Epithelial cell of esophagus (primary cell): ENCODE results near the gene LARP6.
"Not testable (repeated sequence)": the region's sequence is repeated elsewhere in the genome, so short reads cannot be mapped to it uniquely, and the experiment has no call there.

ENCODE experiments used
- DNase-seq: peaks from one replicate; pipeline ENCODE4 v3.0.0; 2010; ENCODE audit warnings: low read depth
- H3K4me3 ChIP-seq: 2 replicates; pipeline ENCODE4 v1.5.1; 2011; ENCODE audit warnings: mild to moderate bottlenecking, low read length, control low read depth
- TF ChIP-seq, protein P1 (sequence below): IDR thresholded peaks from 2 replicates; pipeline ENCODE4 v1.5.1; 2011; ENCODE audit warnings: low read depth, mild to moderate bottlenecking, low read length, control low read depth, inconsistent platforms; ENCODE audit not compliant: insufficient read depth; ENCODE audit errors: missing control alignments

Gene LARP6

DNA sequence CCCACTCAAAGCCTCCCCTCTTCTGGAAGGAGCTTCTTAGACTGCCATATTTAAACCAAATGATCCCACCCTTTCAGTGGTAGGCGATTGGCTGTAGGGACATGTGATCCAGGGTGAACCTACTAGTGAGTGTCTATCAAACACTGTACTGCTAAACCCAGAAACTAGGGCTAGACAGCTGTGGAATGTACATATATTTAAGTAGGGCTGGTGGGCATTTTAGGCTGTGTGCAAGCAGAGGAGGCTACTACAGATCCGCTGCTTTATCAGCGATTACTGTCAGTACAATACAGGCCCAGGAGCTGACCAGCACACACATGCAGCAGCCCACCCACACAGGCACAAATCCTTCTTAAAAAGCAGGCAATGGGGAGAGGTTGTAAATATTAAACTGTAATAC is 15.4 kb upstream of the LARP6 start:
- H3K4me3 ChIP-seq, result no peak overlapping the region
- TF ChIP-seq, protein P1, sequence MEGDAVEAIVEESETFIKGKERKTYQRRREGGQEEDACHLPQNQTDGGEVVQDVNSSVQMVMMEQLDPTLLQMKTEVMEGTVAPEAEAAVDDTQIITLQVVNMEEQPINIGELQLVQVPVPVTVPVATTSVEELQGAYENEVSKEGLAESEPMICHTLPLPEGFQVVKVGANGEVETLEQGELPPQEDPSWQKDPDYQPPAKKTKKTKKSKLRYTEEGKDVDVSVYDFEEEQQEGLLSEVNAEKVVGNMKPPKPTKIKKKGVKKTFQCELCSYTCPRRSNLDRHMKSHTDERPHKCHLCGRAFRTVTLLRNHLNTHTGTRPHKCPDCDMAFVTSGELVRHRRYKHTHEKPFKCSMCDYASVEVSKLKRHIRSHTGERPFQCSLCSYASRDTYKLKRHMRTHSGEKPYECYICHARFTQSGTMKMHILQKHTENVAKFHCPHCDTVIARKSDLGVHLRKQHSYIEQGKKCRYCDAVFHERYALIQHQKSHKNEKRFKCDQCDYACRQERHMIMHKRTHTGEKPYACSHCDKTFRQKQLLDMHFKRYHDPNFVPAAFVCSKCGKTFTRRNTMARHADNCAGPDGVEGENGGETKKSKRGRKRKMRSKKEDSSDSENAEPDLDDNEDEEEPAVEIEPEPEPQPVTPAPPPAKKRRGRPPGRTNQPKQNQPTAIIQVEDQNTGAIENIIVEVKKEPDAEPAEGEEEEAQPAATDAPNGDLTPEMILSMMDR, result no peak
- DNase-seq, result no peak

DNA sequence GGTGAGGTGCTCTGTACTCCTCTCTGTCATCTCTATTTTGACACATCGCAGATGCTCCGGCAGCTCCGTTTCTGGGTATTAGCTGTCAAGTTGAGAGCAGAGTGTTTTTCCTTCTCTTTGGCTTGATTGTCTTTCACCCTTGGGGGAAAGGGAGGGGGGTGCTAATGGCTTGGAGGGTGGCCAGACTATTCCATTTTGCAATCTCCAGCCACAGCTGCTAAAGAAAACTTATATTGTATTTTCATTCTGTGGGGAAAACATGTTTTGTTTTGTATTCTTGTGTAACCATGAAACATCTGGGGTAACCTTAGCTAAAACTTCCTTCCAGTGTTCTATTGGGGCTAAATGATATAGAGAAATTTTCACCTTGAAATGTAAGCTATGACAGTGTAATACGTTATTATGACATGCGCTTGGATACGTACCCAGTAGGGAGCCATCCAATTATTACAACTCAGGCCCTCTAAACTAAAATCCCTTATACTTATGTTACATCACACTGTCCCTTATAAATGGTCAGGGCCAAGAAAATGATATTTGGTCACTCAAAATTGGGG is 14.0 kb upstream of the LARP6 start:
- no peak overlapping the region for H3K4me3 ChIP-seq
- peak; percentile 23 for DNase-seq
- TF ChIP-seq, protein P1, result no peak

DNA sequence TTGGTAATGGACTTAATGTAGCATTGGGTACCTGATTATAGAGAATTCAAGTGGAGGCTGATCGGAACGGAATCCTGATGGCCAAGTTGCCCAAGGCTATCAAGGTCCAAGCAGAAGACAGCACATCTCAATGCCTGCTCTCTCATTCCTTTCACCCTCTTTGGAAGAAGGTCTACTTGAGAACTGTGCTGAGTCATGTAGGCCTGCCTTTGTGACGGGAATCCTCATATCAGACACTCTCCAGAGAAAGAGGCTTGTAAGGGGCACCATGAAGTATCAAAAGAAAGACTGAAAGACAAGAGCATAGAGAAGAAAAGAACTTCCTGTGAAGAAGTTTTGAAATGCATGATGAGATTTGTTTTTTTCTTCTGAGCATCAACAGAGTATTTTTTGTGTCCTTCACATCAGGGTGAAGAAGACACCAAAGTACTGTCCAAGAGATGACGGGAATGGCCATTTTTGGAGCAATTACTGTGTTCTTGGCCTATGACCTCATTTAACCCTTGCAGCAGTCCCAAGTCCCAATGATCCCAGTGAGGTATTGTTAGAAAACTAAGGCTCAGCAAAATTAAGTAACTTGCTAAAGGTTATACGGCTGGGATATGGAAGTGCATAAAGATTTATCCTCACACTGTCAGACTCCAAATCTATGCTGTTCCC is 13.2 kb upstream of the LARP6 start:
- TF ChIP-seq, protein P1, result no peak
- DNase-seq, result no peak
- no peak overlapping the region for H3K4me3 ChIP-seq

DNA sequence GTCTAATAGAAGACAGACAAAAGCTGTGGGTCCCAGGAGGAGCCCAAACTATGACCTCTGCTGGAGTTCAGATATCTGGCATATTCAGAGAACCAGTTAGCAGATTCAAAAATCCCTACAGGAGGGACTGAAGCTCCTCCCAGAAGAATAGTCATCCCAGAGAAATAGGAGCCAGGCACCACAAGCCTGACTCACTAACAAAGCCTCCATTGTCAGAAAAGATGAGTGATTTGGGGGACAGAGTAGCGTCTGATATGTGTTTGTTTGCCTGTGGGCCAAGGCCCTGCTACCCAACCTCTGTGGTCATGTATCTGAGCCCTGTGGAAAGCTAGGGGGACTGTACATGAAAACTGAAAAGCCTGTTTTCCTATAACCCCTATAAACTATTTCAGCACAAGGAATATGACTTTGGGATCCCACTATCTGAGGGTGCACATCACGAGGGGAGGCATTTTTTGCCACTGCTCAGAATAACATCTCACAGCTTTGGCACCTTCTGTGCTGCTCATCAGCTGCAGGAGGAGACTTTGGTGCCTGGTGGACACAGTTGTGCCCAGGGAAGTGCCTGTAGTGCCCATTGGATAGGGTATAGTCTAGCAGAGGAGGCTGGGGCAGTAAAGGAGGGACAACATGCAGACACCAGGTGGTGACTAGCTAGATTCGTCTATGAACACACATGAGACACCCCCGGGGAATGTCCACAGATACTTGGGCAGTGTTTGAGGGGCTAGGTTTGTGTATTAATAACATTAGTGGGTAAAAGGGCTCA is 9.7 kb upstream of the LARP6 start:
- peak; percentile 90 for DNase-seq
- TF ChIP-seq, protein P1, result no peak
- H3K4me3 ChIP-seq, result no peak overlapping the region

DNA sequence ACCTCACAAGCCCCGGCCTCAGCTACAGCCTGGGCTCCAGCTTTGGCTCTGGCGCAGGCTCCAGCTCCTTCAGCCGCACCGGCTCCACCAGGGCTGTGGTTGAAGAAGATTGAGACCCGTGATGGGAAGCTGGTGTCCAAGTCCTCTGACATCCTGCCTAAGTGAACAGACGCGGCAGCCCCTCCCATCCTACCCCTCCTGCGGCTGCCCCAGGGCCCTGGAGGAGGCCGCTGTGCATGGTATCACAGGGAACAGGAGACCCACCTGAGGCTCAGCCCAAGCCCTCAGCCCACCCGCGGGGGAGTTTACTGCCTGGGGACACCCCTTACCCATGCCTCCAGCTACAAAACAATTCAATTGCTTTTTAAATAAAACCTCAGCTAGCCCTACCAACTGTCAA is 6.0 kb upstream of the LARP6 start:
- TF ChIP-seq, protein P1, result no peak
- no peak overlapping the region for H3K4me3 ChIP-seq
- DNase-seq, result no peak

DNA sequence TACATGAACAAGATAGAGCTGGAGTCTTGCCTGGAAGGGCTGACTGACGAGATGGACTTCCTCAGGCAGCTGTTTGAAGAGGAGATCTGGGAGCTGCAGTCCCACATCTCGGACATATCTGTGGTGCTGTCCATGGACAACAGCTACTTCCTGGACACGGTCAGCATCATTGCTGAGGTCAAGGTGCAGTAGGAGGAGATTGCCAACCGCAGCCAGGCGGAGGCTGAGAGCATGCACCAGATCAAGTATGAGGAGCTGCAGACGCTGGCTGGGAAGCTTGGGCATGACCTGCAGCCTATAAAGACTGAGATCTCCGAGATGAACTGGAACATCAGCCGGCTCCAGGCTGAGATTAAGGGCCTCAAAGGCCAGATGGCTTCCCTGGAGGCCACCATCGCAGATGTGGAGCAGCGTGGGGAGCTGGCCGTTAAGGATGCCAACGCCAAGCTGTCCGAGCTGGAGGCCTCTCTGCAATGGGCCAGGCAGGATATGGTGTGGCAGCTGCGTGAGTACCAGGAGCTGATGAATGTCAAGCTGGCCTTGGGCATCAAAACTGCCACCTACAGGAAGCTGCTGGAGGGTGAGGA is 5.5 kb upstream of the LARP6 start:
- TF ChIP-seq, protein P1, result no peak
- H3K4me3 ChIP-seq, result no peak overlapping the region
- no peak for DNase-seq

DNA sequence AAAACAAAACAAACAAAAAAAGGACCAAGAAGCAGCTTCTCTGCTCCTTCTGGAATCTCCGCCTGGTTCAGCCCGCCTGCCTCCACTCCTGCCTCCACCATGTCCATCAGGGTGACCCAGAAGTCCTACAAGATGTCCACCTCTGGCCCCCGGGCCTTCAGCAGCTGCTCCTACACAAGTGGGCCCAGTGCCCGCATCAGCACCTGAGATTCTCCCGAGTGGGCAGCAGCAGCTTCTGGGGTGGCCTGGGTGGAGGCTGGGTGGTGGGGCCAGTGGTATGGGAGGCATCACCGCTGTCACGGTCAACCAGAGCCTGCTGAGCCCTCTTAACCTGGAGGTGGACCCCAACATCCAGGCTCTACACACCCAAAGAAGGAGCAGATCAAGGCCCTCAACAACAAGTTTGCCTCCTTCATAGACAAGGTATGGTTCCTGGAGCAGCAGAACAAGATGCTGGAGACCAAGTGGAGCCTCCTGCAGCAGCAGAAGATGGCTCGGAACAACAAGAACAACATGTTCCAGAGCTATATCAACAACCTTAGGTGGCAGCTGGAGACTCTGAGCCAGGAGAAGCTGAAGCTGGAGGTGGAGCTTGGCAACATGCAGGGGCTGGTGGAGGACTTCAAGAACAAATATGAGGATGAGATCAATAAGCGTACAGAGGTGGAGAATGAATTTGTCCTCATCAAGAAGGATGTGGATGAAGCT is 4.8 kb upstream of the LARP6 start:
- not testable (repeated sequence) for H3K4me3 ChIP-seq, DNase-seq
